Keratinocyte (primary cell): Measurements from ENCODE around the gene PP2D1. TPM values are rescaled to one million over a fixed set of nuclear protein-coding genes. Genes with fewer than 3 reads are reported as not detected.

ENCODE experiments used
- DNase-seq: peaks from one replicate; pipeline ENCODE4 v3.0.0-alpha.2; 2011; ENCODE audit warnings: low read depth, missing footprints, low spot score
- FAIRE-seq: peaks from 2 replicates; lab custom pipeline; 2011; peaks lifted over from hg19 to GRCh38; lab: Jason Lieb, UNC
- H2AFZ ChIP-seq: 2 replicates; pipeline ENCODE4 v1.6.0; 2012; ENCODE audit warnings: low read length, control low read depth, inconsistent platforms; ENCODE audit not compliant: control insufficient read depth
- H3K27ac ChIP-seq: 2 replicates; pipeline ENCODE4 v1.5.1; 2011; ENCODE audit warnings: low read length; ENCODE audit not compliant: control insufficient read depth, insufficient read depth
- H3K27me3 ChIP-seq: 3 replicates; pipeline ENCODE4 v1.6.0; 2011; ENCODE audit warnings: low read length; ENCODE audit not compliant: control insufficient read depth, insufficient read depth; ENCODE audit errors: extremely low read depth
- H3K36me3 ChIP-seq, 2 experiments: 2 replicates in 1 of 2; 3 replicates in 1 of 2; pipeline ENCODE4 v1.5.1; 2011; ENCODE audit warnings: low read length in 2 of 2, mild to moderate bottlenecking in 1 of 2; ENCODE audit not compliant: control insufficient read depth in 2 of 2, insufficient read depth in 2 of 2; ENCODE audit errors: extremely low read depth in 1 of 2
- H3K4me1 ChIP-seq: 3 replicates; pipeline ENCODE4 v1.5.1; 2011; ENCODE audit warnings: low read length; ENCODE audit not compliant: control insufficient read depth, insufficient read depth; ENCODE audit errors: extremely low read depth
- H3K4me2 ChIP-seq: 3 replicates; pipeline ENCODE4 v1.6.0; 2011; ENCODE audit warnings: low read depth, low read length; ENCODE audit not compliant: control insufficient read depth, insufficient read depth; ENCODE audit errors: extremely low read depth
- H3K4me3 ChIP-seq, 3 experiments: fragments of 200-600 bp in 1 of 3; sonication (generic) in 1 of 3; 2 replicates in 2 of 3; 3 replicates in 1 of 3; pipeline ENCODE4 v1.5.1; 2011 to 2016; ENCODE audit warnings: low read length in 3 of 3, mild to moderate bottlenecking in 3 of 3, control low read depth in 2 of 3, inconsistent platforms in 1 of 3, low read depth in 1 of 3, mixed read lengths in 1 of 3, mixed run types in 1 of 3, moderate library complexity in 1 of 3; ENCODE audit not compliant: control insufficient read depth in 2 of 3, insufficient read depth in 2 of 3; ENCODE audit errors: extremely low read depth in 1 of 3
- H3K79me2 ChIP-seq: 2 replicates; pipeline ENCODE4 v1.6.0; 2012; ENCODE audit warnings: low read length; ENCODE audit not compliant: control insufficient read depth, insufficient read depth
- H3K9ac ChIP-seq: 3 replicates; pipeline ENCODE4 v1.6.0; 2011; ENCODE audit warnings: low read length; ENCODE audit not compliant: control insufficient read depth, insufficient read depth; ENCODE audit errors: extremely low read depth
- H3K9me1 ChIP-seq: 3 replicates; pipeline ENCODE4 v1.6.0; 2011; ENCODE audit warnings: low read length; ENCODE audit not compliant: control insufficient read depth, insufficient read depth; ENCODE audit errors: extremely low read depth
- H3K9me3 ChIP-seq: 2 replicates; pipeline ENCODE4 v1.5.1; 2012; ENCODE audit warnings: low read depth, low read length; ENCODE audit not compliant: control insufficient read depth
- H4K20me1 ChIP-seq: 3 replicates; pipeline ENCODE4 v1.6.0; 2011; ENCODE audit warnings: low read length; ENCODE audit not compliant: control insufficient read depth, insufficient read depth; ENCODE audit errors: extremely low read depth
- EZH2 ChIP-seq: IDR thresholded peaks from one replicate; pipeline ENCODE4 v1.6.1; 2012; ENCODE audit warnings: inconsistent platforms, mild to moderate bottlenecking, low read length, moderate library complexity
- dilution Hi-C: fragments of 300-500 bp; cut with MboI; formaldehyde crosslinking; loops from one replicate; pipeline ENCODE4 v1.7.0; 2020; ENCODE audit warnings: low sequenced_read_pairs; ENCODE audit not compliant: extremely low pct_ligation_motif_present
- polyA plus RNA-seq, 5 experiments: library from polyadenylated mRNA; depleted of rRNA in 3 of 5; stranded (reverse) in 3 of 5; stranded (forward) in 1 of 5; unstranded in 1 of 5; fragments of >200 nt; gene quantifications; 1 replicate in 1 of 5; 2 replicates in 3 of 5; 3 replicates in 1 of 5; pipeline versions ENCODE4 v1.2.1 to v1.2.3, GENCODE V29; 2011 to 2012; ENCODE audit warnings: missing spikeins in 2 of 5, low read depth in 1 of 5, low replicate concordance in 1 of 5
- TF ChIP-seq, protein P1 (sequence below), 3 experiments: IDR thresholded peaks in 1 of 3; conservative IDR thresholded peaks in 1 of 3; optimal IDR thresholded peaks in 1 of 3; 2 replicates in 2 of 3; 3 replicates in 1 of 3; pipeline versions ENCODE3 to v1.5.1; 2011; ENCODE audit warnings: low read length in 3 of 3, mild to moderate bottlenecking in 3 of 3, moderate library complexity in 2 of 3, control low read depth in 1 of 3, inconsistent platforms in 1 of 3; ENCODE audit not compliant: insufficient read depth in 2 of 3; ENCODE audit errors: extremely low read depth in 1 of 3

The PP2D1 gene
- polyA plus RNA-seq, 1 donor (not counting 4 experiments of a cell fraction or from before 2014, with no cell fraction given) = not detected

DNA sequence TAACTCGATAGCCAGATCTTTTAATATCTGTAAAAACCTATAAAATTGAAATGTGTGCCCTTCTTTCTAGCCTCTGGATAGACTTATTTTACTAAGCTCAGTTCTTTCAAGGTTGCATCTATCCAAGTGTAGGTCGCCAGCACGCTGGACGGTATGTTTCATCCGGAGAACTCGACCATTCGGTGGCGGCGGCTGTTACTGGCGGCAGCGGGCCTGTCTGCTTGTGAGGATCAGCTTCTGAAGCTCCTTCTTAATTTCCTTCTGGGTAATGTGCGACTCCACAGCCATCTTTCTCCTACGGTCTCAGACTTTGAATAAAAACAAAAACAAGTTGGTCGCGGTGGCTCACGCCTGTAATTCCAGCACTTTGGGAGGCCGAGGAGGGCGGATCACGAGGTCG, 4.1 kb downstream of the PP2D1 start:
- dilution Hi-C loops = no loop called here
- no peaks in the 10 kb centered on the region for H3K9me3 ChIP-seq
- no peak overlapping the region for H3K4me2 ChIP-seq
- FAIRE-seq = no peak
- H3K4me3 ChIP-seq = no peak overlapping the region
- H3K9ac ChIP-seq = no peak overlapping the region
- no peaks in the 10 kb centered on the region for H3K9me1 ChIP-seq
- no peaks in the 10 kb centered on the region for H3K27me3 ChIP-seq
- H3K79me2 ChIP-seq = no peaks in the 10 kb centered on the region
- TF ChIP-seq EZH2 = no peak
- TF ChIP-seq, protein P1, sequence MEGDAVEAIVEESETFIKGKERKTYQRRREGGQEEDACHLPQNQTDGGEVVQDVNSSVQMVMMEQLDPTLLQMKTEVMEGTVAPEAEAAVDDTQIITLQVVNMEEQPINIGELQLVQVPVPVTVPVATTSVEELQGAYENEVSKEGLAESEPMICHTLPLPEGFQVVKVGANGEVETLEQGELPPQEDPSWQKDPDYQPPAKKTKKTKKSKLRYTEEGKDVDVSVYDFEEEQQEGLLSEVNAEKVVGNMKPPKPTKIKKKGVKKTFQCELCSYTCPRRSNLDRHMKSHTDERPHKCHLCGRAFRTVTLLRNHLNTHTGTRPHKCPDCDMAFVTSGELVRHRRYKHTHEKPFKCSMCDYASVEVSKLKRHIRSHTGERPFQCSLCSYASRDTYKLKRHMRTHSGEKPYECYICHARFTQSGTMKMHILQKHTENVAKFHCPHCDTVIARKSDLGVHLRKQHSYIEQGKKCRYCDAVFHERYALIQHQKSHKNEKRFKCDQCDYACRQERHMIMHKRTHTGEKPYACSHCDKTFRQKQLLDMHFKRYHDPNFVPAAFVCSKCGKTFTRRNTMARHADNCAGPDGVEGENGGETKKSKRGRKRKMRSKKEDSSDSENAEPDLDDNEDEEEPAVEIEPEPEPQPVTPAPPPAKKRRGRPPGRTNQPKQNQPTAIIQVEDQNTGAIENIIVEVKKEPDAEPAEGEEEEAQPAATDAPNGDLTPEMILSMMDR (optimal IDR thresholded peaks at IDR 0.05 in 1 of 3, IDR thresholded peaks at IDR 0.05 in 1 of 3, conservative IDR thresholded peaks at IDR 0.05 in 1 of 3; ENCODE audit: extremely low read depth in 1 of 3, insufficient read depth in 2 of 3, low read length in 3 of 3) = no peak
- H4K20me1 ChIP-seq = no peaks in the 10 kb centered on the region
- no peaks in the 10 kb centered on the region for H3K36me3 ChIP-seq
- no peak for DNase-seq
- H3K27ac ChIP-seq = no peak overlapping the region
- no peak overlapping the region for H2AFZ ChIP-seq
- H3K4me1 ChIP-seq = no peaks in the 10 kb centered on the region

DNA sequence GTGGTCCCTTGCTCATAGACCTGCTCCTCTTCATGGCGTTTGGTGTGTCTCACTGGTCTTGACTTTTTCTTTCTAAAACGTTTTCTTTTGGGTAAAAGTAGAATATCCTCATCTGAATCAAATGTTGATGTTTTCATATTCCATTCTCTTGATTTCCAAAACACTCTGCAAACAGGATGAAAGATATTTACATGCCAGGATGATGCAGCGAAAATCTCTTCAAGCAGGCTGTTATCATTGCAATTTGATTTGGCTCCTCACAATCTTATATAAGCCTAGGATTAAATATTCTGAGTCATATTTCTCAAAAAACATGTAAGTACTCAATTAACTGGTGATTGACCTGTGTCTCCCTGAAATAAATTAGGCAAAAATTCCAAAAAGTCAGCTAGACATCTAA, 10.1 kb downstream of the PP2D1 start:
- Histone ChIP-seq H3K4me1 (no peaks in the 10 kb centered on the region), H3K9ac (no peak overlapping the region), H3K4me2 (no peak overlapping the region), H3K27me3 (no peaks in the 10 kb centered on the region), H3K9me1 (no peaks in the 10 kb centered on the region), H3K36me3 (no peaks in the 10 kb centered on the region), H4K20me1 (no peaks in the 10 kb centered on the region), H2AFZ (no peak overlapping the region), H3K79me2 (no peaks in the 10 kb centered on the region), H3K9me3 (no peaks in the 10 kb centered on the region), H3K27ac (no peak overlapping the region), H3K4me3 (no peak overlapping the region)
- no peak for FAIRE-seq
- dilution Hi-C loops = no loop called here
- TF ChIP-seq, protein P1 (optimal IDR thresholded peaks at IDR 0.05 in 1 of 3, IDR thresholded peaks at IDR 0.05 in 1 of 3, conservative IDR thresholded peaks at IDR 0.05 in 1 of 3; ENCODE audit: extremely low read depth in 1 of 3, insufficient read depth in 2 of 3, low read length in 3 of 3) = no peak
- TF ChIP-seq EZH2 = no peak
- no peak for DNase-seq
